ENCODE results near the gene EPHB2.
"Not testable (repeated sequence)": the region's sequence is repeated elsewhere in the genome, so short reads cannot be mapped to it uniquely, and the experiment has no call there.

Gene EPHB2

DNA sequence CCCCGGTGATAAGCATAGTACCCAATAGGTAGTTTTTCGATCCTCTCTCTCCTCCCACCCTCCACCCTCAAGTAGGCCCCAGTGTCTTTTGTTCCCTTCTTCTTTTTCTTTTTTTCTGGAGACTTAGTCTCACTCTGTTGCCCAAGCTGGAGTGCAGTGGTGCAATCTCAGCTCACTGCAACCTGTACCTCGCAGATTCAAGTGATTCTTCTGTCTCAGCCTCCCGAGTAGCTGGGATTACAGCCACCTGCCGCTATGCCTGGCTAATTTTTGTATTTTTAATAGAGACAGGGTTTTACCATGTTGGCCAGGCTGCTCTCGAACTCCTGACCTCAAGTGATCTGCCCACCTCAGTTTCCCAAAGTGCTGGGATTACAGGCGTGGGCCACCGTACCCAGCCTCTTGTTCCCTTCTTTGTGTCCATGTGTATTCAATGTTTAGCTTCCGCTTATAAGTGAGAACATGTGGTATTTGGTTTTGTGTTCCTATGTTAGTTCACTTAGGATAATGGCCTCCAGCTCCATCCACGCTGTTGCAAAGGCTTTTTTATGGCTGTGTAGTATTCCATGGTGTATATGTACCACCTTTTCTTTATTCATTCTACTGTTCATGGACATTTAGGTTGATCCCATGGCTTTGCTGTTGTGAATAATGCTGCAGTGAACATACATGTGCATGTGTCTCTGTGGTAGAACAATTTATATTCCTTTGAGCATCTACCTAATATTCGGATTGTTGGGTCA is 133.0 kb downstream of the EPHB2 start:
- not testable (repeated sequence) for DNase-seq

GRCh38 chr1:22844621-22845020 is 134.0 kb downstream of the EPHB2 start:
- no peak for DNase-seq

- no peak for DNase-seq
These were observed 134.8 kb downstream of the EPHB2 start for GRCh38 chr1:22845398-22845935.

- no peak for DNase-seq
These were observed 135.8 kb downstream of the EPHB2 start for GRCh38 chr1:22846458-22846857.

DNA sequence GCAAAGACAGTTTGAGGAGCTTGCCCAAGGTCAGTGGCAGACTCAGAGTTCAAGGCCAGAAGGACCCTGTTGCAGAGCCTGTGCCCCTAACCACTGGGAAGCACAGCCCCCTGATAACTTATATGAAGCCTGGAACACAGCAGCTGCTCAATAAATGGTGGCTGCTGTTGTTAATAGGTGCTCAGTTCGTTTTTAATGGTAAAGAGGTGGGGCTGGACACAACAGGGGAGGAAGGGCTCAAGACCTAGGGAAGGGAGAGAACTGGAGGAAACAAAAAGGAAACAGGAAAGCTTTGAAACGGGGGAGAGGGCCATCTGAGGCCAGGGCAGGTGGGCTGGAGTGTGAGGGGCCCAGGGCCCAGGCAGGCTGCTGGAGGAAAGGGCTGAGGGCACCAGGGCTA is 136.6 kb downstream of the EPHB2 start:
- no peak for DNase-seq

DNA sequence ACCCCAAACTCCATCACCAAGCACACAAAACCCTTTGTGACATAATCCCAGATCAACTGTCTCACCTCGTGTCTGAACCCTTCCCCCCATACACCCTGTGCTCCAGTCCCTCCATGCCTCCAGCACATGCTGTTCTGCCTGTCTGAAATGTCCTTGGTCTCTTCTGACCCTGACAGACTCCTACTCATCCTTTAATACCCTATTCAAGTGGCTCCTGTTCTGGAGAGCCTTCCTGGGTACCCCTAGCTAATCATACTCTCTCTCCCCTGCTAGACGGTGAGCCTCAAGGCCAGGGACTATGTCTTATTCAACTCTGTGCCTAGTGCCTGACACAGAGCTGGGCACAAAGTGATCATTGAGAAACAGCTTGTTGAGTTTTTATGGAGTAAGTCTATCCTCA is 137.1 kb downstream of the EPHB2 start:
- DNase-seq = no peak

DNA sequence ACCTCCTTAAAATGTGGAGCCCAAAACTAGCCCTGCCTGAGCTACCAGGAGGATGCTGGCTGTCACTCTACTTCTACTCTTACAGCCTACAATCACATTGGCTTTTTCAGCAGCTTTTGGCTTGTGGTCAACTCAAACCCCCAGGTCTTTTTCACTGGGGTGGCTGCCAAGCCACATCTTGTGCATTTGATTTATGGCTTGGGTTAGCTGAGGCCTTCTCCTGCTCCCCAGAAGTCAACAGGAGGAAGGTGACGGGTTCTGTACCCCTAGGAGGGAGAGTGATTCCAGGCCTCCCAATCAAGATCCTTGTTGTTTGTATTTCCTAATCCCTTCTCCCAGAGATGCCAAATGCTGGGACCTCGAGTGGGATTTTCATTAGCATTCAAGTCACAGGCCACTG is 137.8 kb downstream of the EPHB2 start:
- DNase-seq = no peak

GRCh38 chr1:22849770-22850169 is 139.1 kb downstream of the EPHB2 start:
- DNase-seq = no peak

DNA sequence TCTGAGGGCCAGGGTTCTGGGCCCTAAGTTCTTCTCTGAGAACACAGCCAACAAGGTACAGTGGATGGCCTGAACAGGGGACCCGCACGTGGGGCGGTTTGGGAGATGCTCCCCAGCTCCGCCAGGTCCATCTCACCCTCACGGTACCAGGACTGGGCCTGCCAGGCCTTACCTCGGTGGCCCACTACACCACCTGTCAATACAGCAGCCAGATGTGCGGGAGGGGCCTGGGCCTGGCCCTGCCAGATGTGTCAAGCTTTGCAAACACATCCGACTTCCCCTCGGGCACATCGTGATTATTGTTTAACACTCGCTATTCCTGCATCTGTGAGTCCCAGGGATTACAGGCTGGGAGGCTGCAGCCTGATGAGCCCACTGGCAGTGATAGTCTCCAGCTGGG is 139.6 kb downstream of the EPHB2 start:
- no peak for DNase-seq

DNA sequence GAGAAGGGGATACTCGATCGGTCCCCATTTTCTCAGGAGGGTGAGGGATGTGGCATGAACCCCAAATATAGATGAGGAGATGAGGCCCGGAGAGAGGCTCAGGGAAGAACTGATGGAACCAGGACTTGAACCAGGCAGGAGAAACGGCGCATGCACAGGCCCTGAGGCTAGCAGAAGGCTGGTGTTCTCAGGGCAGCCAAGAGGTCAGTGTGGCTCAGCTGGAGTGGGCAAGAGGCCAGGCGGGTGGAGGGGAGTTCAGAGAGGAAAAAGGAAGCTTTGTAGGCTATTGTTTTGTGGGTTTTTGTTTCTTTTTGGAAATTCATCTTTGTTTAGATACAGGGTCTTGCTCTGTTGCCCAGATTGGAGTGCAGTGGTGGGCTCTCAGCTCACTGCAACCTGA is 140.0 kb downstream of the EPHB2 start:
- DNase-seq = no peak

- DNase-seq = no peak
These were observed 140.9 kb downstream of the EPHB2 start for GRCh38 chr1:22851517-22851916.

DNA sequence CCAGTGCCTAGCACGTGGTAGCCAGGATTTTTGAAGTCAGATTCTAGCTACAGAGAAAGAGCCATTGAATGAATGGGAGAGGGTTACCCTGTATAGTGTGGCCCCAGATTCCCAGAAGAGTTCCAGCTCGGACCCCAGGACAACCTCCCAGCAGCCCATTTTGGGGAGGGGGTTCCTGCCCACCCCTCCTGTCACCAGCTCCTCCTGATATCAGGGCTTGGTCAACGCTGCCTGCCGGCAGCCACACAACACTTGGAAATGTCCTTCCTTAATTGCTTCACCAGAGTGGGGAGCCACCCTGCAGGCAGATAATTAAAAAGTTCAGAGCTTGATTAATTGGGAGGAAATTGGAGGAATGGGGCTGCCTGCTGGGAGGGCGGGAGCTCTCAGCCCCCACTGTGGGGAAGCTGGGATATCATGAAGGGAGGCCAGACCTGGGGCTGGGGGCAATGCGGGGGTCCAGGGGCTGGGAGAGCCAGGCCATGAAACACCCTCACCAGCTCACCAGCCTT is 141.6 kb downstream of the EPHB2 start:
- no peak for DNase-seq

DNA sequence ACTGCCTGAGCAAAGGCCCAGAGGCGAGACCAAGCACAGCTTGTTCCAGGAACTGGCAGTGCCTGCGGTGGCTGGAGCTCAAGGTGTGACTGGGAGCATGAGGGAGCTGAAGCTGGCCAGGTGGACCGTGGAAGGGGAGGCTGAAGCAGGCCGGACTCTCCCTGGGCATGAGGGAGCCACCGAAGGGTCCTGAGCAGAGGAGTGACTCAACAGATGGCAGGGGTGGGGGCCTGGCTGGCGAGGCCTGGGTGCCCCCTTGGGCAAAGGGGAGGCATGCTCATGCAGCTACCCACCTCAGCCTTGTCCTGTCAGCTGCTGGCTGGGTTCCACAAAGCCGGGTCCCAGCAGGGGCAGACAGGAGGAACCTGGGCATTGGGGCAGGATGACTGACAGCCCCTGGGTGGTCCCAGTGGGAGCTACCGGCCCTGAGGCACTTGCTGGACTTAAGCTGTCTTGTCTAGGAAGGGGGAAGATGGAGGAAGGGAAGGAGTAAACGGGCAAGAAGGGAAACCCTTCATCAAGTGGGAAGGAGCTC is 143.1 kb downstream of the EPHB2 start:
- no peak for DNase-seq

- no peak for DNase-seq
These were observed 144.3 kb downstream of the EPHB2 start for GRCh38 chr1:22854688-22855565.

- DNase-seq = no peak
These were observed 145.3 kb downstream of the EPHB2 start for GRCh38 chr1:22855668-22856606.

GRCh38 chr1:22857661-22858060 is 147.0 kb downstream of the EPHB2 start:
- DNase-seq = no peak

DNA sequence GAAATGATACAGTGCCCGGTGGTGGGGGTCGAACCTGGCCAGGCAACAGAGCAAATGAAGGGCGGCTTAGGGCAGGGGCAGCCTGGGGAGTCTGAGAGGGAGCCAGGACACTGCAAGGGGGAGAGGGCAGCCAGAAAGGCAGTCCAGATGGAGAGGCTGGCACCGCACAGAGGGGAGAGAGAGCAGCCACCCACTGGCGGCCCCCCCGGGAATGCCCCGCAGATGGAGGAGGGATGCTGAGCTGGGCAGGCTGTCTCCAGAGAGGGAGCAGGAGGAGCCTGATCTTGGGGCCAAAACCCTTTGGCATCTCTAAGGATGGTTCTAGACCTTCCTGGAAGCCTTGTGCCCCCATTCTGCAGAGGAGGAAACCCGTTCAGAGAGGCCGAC is 149.8 kb downstream of the EPHB2 start:
- DNase-seq = no peak

GRCh38 chr1:22860883-22861385 is 150.3 kb downstream of the EPHB2 start:
- DNase-seq = no peak

GRCh38 chr1:22861764-22862440 is 151.3 kb downstream of the EPHB2 start:
- DNase-seq = no peak

- DNase-seq = no peak
These were observed 152.1 kb downstream of the EPHB2 start for GRCh38 chr1:22862752-22863151.

GRCh38 chr1:22863766-22864165 is 153.1 kb downstream of the EPHB2 start:
- DNase-seq = no peak

DNA sequence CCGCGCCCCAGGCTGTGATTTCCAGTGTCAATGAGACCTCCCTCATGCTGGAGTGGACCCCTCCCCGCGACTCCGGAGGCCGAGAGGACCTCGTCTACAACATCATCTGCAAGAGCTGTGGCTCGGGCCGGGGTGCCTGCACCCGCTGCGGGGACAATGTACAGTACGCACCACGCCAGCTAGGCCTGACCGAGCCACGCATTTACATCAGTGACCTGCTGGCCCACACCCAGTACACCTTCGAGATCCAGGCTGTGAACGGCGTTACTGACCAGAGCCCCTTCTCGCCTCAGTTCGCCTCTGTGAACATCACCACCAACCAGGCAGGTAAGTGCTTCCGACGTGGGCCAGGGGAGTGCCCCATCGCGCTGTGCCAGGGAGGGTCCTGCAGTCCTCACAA is 154.2 kb downstream of the EPHB2 start:
- DNase-seq = no peak
